ENCODE measurements around the gene MAVS. TPM values are rescaled to one million over a fixed set of nuclear protein-coding genes. Genes with fewer than 3 reads are reported as not detected.
"Not testable (repeated sequence)": the region's sequence is repeated elsewhere in the genome, so short reads cannot be mapped to it uniquely, and the experiment has no call there.

The MAVS gene
- polyA plus RNA-seq, 4 donors: 18.8 to 32.2 (median 27.3) TPM

DNA sequence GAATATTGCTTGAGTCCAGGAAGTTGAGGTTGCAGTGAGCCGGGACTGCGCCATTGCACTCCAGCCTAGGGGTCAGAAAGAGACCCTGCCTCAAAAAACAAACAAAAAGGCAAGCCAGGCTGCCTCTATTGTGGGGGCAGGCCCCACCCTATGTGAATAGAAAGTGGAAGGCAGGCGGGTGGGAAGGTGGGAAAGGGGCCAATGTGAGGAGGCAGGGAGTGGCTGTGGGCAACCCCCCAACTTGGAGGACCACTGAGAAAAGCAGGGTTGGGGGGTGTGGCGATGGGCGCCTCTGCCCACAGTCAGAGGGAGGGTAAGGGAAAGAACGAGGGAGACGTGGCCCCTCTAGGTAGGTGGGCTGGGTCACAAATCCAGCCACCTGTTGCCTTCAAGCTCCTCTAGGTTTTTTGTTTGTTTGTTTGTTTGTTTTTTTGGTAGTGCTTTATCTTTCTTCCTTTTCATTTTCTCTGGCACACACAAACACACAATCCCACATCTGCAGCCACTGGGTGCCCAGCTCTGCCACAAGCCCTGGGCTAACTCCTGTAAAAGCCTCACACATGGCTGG, 31.6 kb upstream of the MAVS start:
- DNase-seq (ENCODE audit: low read depth in 4 of 4, low spot score in 3 of 4): no peak

GRCh38 chr20:3815703-3816315, 30.8 kb upstream of the MAVS start:
- no peak for DNase-seq (ENCODE audit: low read depth in 4 of 4, low spot score in 3 of 4)

GRCh38 chr20:3818155-3819151, 28.2 kb upstream of the MAVS start:
- no peak for DNase-seq (ENCODE audit: low read depth in 4 of 4, low spot score in 3 of 4)

DNA sequence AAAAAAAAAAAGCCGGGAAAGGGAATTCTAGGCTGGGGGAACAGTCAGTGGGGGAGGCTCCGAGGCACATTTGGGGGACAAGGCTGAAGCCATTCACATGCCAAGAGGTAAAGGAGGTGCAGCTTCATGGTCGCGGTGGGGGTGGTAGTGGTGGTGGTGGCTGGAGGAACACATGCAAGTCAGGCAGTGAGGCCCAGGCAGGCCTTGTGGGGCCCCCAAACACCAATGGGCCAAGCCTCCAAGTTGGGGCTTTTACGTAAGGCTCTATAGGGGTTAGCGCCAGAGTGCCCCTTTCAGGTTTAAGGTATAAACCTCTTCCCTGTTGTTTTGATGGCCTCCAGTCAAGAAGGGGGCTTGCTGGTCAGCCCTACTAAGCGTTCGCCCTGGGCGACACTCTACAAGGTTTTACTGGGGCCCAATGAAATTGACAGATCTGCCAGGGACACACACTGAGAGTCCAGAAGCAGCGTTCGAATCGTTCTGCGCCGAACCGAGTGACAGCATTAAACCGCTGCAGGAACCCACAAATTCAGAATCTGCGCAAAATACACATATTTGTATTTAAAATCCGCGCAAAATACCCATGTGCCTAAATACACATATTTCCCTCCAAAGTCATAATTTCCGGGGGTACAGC, 27.1 kb upstream of the MAVS start:
- DNase-seq (ENCODE audit: low read depth in 4 of 4, low spot score in 3 of 4): no peak

GRCh38 chr20:3820048-3820900, 26.4 kb upstream of the MAVS start, which contains the start of gene AP5S1:
AP5S1 (plus strand) TSS chr20:3820547; CDS start chr20:3822118, 1,571 bp downstream.
- DNase-seq (ENCODE audit: low read depth in 4 of 4, low spot score in 3 of 4): peak; percentile 90 to 95 (median 94)

DNA sequence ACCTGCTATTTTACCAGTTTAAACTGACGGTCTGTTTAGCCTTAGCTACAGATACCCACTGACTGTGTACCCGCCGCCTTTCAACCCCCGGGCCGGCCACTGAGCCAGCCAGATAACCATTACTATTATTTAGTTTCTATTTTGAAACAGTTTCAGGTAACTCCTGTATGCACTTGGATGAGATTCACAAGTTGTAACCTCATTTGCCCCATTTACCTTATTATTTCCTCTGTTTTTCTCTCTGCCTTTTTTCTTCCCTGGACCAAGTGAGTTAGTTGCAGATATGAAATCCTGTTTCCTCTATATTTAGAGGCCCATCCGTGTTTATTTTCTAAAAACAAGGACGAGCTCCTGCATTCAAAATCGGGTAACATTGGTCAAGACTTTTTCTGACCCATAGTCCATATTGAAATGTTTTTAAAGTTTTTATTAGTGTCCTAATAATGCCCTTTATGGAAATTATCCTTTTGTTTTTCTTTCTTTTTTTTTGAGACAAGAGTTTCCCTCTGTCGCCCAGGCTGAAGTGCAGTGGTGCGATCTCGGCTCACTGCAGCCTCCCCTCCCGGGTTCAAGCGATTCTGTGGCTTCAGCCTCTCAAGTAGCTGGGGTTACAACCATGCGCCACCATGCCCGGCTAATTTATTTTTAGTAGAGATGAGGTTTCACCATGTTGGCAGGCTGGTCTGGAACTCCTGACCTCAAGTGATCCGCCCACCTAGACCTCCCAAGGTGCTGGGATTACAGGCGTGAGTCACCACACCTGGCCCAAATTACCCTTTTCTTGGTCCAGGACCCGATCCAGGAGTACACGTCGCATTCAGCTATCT, 25.5 kb upstream of the MAVS start:
- no peak for DNase-seq (ENCODE audit: low read depth in 4 of 4, low spot score in 3 of 4)

- no peak for DNase-seq (ENCODE audit: low read depth in 4 of 4, low spot score in 3 of 4)
Observed at GRCh38 chr20:3821996-3822395, 24.6 kb upstream of the MAVS start.

- no peak for DNase-seq (ENCODE audit: low read depth in 4 of 4, low spot score in 3 of 4)
Observed at GRCh38 chr20:3823881-3824280, 22.8 kb upstream of the MAVS start.

DNA sequence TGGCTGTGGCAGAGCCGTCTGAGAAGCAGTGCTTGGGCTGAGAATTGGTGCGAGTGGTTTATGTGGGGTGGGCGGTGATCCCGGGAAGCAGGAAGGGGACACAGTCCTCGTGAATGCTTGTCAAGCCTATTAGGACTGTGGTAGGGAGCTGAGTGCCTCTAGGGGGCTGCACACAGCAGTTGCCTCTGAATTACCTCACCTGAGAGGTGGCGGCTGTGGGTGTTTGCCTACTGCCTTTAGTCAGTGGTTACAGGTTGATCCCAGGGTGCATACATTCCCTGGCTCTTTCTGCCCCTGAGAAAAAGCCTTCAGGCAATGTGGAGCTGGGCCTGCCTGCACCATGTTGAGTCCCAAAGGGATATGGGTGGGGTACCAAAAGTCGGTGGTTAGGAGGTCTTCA, 21.1 kb upstream of the MAVS start:
- DNase-seq (ENCODE audit: low read depth in 4 of 4, low spot score in 3 of 4): no peak

- DNase-seq (ENCODE audit: low read depth in 4 of 4, low spot score in 3 of 4): no peak
Observed at GRCh38 chr20:3826420-3826819, 20.2 kb upstream of the MAVS start.

DNA sequence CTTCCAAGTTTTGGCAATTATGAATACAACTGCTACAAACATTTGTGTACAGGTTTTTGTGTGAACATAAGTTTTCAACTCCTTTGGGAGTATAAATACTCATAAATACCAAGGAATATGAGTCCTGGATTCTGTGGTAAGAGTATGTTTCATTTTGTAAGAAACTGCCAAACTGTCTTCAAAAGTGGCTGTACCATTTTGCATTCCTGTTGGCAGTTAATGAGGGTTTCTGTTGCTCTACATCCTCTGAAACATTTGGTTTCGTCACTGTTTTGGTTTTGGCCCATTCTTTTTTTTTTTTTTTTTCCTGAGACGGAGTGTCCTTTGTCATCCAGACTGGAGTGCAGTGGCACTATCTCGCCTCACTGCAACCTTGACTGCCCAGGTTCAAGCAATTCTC, 17.8 kb upstream of the MAVS start:
- no peak for DNase-seq (ENCODE audit: low read depth in 4 of 4, low spot score in 3 of 4)

DNA sequence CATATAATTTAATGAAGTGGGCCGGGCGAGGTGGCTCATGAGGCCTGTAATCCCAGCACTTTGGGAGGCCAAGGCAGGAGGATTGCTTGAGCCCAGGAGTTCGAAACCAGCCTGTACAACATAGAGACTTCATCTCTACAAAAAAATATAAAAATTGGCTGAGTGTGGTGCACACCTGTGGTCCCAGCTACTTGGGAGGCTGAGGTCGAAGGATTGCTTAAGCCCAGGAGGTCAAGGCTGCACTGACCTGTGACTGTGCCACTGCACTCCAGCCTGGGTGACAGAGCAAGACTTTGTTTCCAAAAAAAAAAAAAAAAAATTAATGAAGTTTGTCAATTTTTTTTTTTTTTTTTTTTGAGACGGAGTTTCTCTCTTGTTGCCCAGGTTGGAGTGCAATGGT, 16.7 kb upstream of the MAVS start:
- DNase-seq (ENCODE audit: low read depth in 4 of 4, low spot score in 3 of 4): not testable (repeated sequence)

GRCh38 chr20:3836132-3836531, 10.5 kb upstream of the MAVS start:
- no peak for DNase-seq (ENCODE audit: low read depth in 4 of 4, low spot score in 3 of 4)

DNA sequence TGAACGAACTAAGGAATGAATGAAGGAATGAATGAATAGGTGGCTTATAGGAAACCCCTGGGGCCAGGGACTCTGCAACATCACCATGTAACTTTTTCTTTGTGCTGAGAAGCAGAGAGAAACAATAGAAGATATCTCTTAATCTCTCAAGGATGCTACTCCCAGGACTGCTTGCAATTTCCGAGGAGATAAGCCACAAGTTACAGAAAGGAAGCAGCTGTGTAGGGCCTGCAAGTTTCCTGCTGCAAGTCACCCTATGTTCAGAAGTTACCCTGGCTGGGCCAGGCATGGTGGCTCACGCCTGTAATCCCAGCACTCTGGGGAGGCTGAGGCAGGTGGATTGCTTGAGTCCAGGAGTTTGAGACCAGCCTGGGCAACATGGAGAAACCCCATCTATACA, 7.3 kb upstream of the MAVS start:
- DNase-seq (ENCODE audit: low read depth in 4 of 4, low spot score in 3 of 4): no peak

DNA sequence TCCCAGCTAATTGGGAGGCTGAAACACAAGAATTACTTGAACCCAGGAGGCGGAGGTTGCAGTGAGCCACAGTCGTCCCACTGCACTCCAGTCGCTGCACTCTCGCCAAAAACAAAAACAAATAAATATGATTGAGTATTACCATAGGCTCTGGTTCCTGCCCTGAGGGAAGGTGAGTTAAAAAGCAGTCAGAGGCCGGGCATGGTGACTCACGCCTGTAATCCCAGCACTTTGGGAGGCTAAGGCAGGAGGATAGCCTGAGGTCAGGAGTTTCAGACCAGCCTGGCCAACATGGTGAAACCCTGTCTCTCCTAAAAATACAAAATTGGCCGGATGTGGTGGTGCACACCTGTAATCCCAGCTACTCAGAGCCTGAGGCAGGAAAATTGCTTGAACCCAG, 6.4 kb upstream of the MAVS start:
- not testable (repeated sequence) for DNase-seq (ENCODE audit: low read depth in 4 of 4, low spot score in 3 of 4)

- no peak for DNase-seq (ENCODE audit: low read depth in 4 of 4, low spot score in 3 of 4)
Observed at GRCh38 chr20:3842348-3842930, 4.2 kb upstream of the MAVS start.

DNA sequence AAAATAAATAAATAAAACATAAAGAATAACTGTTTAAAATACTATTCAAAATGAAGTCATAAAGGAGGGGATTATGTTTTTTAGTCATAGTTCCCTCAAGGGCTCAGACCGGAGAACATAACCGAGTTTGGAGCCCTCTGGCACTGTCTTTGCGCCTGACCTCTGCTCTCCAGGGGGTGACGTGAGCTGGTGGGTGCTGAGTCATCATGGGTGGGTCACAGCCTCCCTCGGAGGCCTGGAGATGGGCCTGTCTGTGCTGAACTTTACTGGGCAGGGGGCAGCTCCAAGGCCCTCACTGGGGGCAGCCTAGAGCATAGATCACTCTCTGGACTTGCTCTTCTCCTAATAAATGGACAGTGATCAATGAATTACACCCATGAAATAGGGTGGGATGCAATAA, 3.1 kb upstream of the MAVS start:
- no peak for DNase-seq (ENCODE audit: low read depth in 4 of 4, low spot score in 3 of 4)

- DNase-seq (ENCODE audit: low read depth in 4 of 4, low spot score in 3 of 4): not testable (repeated sequence)
Observed at GRCh38 chr20:3843990-3844619, 2.5 kb upstream of the MAVS start.
